CD4-positive, alpha-beta T cell (primary cell): Measurements from ENCODE around the gene ACTR3C. TPM values are rescaled to one million over a fixed set of nuclear protein-coding genes. Genes with fewer than 3 reads are reported as not detected.
"Not testable (repeated sequence)": the region's sequence is repeated elsewhere in the genome, so short reads cannot be mapped to it uniquely, and the experiment has no call there.

Source experiments
- ATAC-seq: fragments of 200-7000 bp; cut with Tn5 transposase; one replicate; pipeline ENCODE4 v1.10.0; 2022; ENCODE audit warnings: mild to moderate bottlenecking; ENCODE audit not compliant: poor library complexity
- CTCF ChIA-PET: fragments of 350-600 bp; sonication (Branson Sonifier 250); formaldehyde crosslinking; loops from one replicate; lab custom pipeline; 2021; ENCODE audit warnings: antibody characterized with exemption, inconsistent platforms; lab: Charles Lee
- POLR2A ChIA-PET: fragments of 350-600 bp; sonication (Branson Sonifier 250); formaldehyde crosslinking; loops from one replicate; lab custom pipeline; 2021; ENCODE audit warnings: antibody characterized with exemption, inconsistent platforms; lab: Charles Lee
- DNase-seq, 14 experiments: peaks; one replicate each; pipeline ENCODE4 v3.0.0-alpha.2; 2013 to 2020; ENCODE audit warnings: mixed read lengths in 2 of 14
- H3K27ac ChIP-seq, 2 donors: one replicate each; pipeline versions ENCODE4 v1.5.1 to v1.7.0; 2013; ENCODE audit warnings: low read length in 2 of 2, low read depth in 1 of 2, mild to moderate bottlenecking in 1 of 2
- H3K27me3 ChIP-seq, 2 experiments: 1 replicate in 1 of 2; 2 replicates in 1 of 2; pipeline versions ENCODE4 v1.6.1 to v1.7.0; 2013; ENCODE audit warnings: low read length in 2 of 2, control low read depth in 1 of 2, mild to moderate bottlenecking in 1 of 2, moderate library complexity in 1 of 2; ENCODE audit not compliant: insufficient read depth in 2 of 2, control insufficient read depth in 1 of 2
- H3K36me3 ChIP-seq: one replicate; pipeline ENCODE4 v1.6.1; 2013; ENCODE audit warnings: low read length, control low read depth; ENCODE audit not compliant: insufficient read depth
- H3K4me1 ChIP-seq: one replicate; pipeline ENCODE4 v1.6.1; 2013; ENCODE audit warnings: low read length, control low read depth; ENCODE audit not compliant: insufficient read depth
- H3K4me3 ChIP-seq: one replicate; pipeline ENCODE4 v1.5.1; 2013; ENCODE audit warnings: mild to moderate bottlenecking, low read length, moderate library complexity
- H3K9me3 ChIP-seq, 2 experiments: 1 replicate in 1 of 2; 2 replicates in 1 of 2; pipeline versions ENCODE4 v1.6.1 to v1.7.0; 2013; ENCODE audit warnings: low read length in 2 of 2, mild to moderate bottlenecking in 2 of 2, control low read depth in 1 of 2, moderate library complexity in 1 of 2; ENCODE audit not compliant: control insufficient read depth in 1 of 2, insufficient read depth in 1 of 2
- H3K27ac Mint-ChIP-seq: one replicate; pipeline ENCODE4 v1.8.0; 2020; ENCODE audit warnings: mixed read lengths
- H3K27me3 Mint-ChIP-seq: one replicate; pipeline ENCODE4 v1.8.0; 2021; ENCODE audit warnings: mixed read lengths
- H3K36me3 Mint-ChIP-seq: one replicate; pipeline ENCODE4 v1.8.0; 2021; ENCODE audit warnings: low read depth, mixed read lengths
- H3K4me1 Mint-ChIP-seq: one replicate; pipeline ENCODE4 v1.8.0; 2021; ENCODE audit warnings: low read depth, mixed read lengths
- H3K4me3 Mint-ChIP-seq: one replicate; pipeline ENCODE4 v1.8.0; 2020; ENCODE audit warnings: mild to moderate bottlenecking, mixed read lengths
- H3K9me3 Mint-ChIP-seq: one replicate; pipeline ENCODE4 v1.8.0; 2020; ENCODE audit warnings: mixed read lengths
- intact Hi-C, 2 experiments: fragments of 100-400 bp; cut with DNase I in 1 of 2; cut with micrococcal nuclease in 1 of 2; formaldehyde crosslinking; loops; one replicate each; pipeline versions ENCODE4 v1.15.1 to v1.9.0; 2023 to 2025; cut with DNase I, micrococcal nuclease
- total RNA-seq, 174 experiments: library from RNA in 2 of 174; stranded (reverse) in 2 of 174; gene quantifications; one replicate each; pipeline ENCODE4 v1.2.3 and lab custom pipeline; 2021 to 2026
- TF ChIP-seq, protein P1 (sequence below): fragments of 200-600 bp; IDR thresholded peaks from one replicate; pipeline ENCODE4 v1.8.0; 2022; ENCODE audit warnings: antibody characterized with exemption, mild to moderate bottlenecking

ACTR3C gene
- total RNA-seq, 2 experiments from 2014 or later, result 1.9 to 3.4 TPM

DNA sequence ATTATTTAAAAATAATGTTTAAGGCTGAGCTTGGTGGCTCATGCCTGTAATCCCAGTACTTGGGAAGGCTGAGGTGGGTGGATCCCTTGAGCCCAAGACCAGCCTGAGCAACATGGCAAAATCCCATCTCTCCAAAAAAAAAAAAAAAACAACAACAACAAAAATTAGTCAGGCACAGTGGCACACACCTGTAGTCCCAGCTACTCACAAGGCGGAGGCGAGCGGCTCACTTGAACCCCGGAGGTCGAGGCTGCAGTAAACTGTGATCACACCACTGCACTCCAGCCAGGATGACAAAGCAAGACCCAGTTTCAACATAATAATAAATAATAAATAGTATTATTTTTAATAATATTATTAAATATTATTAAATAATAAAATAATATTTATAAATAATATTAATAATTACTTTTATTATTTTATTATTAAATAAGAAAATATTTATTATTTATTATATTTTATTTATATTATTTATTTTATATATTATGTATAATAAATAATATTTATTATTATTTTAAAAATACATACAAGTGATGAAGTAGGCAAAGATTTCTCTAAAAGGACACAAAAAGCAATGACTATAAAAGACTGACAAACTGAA lies 8.6 kb downstream of the ACTR3C start:
- no peak overlapping the region for H3K4me3 ChIP-seq
- intact Hi-C loops, result no loop called here
- TF ChIP-seq, protein P1, sequence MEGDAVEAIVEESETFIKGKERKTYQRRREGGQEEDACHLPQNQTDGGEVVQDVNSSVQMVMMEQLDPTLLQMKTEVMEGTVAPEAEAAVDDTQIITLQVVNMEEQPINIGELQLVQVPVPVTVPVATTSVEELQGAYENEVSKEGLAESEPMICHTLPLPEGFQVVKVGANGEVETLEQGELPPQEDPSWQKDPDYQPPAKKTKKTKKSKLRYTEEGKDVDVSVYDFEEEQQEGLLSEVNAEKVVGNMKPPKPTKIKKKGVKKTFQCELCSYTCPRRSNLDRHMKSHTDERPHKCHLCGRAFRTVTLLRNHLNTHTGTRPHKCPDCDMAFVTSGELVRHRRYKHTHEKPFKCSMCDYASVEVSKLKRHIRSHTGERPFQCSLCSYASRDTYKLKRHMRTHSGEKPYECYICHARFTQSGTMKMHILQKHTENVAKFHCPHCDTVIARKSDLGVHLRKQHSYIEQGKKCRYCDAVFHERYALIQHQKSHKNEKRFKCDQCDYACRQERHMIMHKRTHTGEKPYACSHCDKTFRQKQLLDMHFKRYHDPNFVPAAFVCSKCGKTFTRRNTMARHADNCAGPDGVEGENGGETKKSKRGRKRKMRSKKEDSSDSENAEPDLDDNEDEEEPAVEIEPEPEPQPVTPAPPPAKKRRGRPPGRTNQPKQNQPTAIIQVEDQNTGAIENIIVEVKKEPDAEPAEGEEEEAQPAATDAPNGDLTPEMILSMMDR, result no peak
- H3K27ac ChIP-seq, result no peak overlapping the region
- H3K4me1 ChIP-seq, result no peaks in the 10 kb centered on the region
- ATAC-seq (no peak), DNase-seq (no peak)
- peaks cover 5% of the 10 kb centered on the region for H3K36me3 Mint-ChIP-seq
- no peaks in the 10 kb centered on the region for H3K36me3 ChIP-seq
- H3K9me3 ChIP-seq, result no peaks in the 10 kb centered on the region
- ChIA-PET CTCF (no interaction called here), POLR2A (no interaction called here)
- H3K4me3 Mint-ChIP-seq, result no peak overlapping the region
- no peak overlapping the region for H3K27ac Mint-ChIP-seq
- H3K27me3 Mint-ChIP-seq, result no peaks in the 10 kb centered on the region
- H3K4me1 Mint-ChIP-seq, result no peaks in the 10 kb centered on the region
- H3K27me3 ChIP-seq, result no peaks in the 10 kb centered on the region
- H3K9me3 Mint-ChIP-seq, result no peaks in the 10 kb centered on the region

DNA sequence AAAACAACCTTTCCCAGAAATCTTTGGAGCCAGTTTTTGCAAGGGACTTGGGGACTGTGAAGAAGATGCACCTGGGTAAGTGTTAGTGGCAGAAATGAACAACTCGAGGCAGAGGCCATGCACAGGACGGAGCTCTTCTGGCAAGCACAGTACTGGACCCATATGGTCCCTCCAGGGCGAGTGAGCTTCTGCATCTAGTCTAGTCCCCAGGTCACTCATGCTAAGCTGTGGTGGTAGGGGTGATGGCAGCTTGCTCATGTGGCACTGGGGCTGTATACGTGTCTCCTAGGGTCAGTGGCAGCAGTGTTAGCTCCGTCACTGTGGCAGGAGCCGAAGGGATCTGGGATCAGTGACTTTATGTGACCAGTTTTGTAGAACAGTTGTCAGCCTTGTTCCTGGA lies 9.5 kb downstream of the ACTR3C start:
- no peaks in the 10 kb centered on the region for H3K9me3 Mint-ChIP-seq

DNA sequence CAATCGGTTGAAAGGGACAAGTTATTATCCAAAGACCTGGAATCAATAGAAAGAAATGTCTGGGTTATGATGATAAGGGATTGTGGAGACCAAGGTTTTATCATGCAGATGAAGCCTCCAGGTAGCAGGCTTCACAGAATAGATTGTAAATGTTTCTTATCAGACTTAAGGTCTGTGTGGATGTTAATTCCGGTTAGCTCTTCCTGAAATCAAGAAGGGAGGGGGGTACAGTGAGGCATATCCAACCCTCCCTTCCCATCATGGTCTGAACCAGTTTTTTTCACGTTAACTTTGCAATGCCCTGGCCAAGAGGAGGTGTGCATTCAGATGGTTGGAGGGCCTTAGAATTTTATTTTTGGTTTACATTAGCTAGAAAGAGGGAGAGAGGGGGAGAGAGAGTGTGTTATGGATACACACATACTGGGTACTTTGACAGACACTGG lies 10.0 kb downstream of the ACTR3C start:
- Histone ChIP-seq H3K27ac (no peak overlapping the region), H3K27me3 (no peaks in the 10 kb centered on the region), H3K4me1 (no peaks in the 10 kb centered on the region), H3K4me3 (no peak overlapping the region), H3K36me3 (no peaks in the 10 kb centered on the region), H3K9me3 (no peaks in the 10 kb centered on the region)
- DNase-seq, result no peak
- ChIA-PET CTCF (no interaction called here), POLR2A (no interaction called here)
- no peaks in the 10 kb centered on the region for H3K9me3 Mint-ChIP-seq
- H3K4me1 Mint-ChIP-seq, result no peaks in the 10 kb centered on the region
- no peaks in the 10 kb centered on the region for H3K27me3 Mint-ChIP-seq
- TF ChIP-seq, protein P1, result no peak
- ATAC-seq, result no peak
- H3K36me3 Mint-ChIP-seq, result peaks cover 5% of the 10 kb centered on the region
- no peak overlapping the region for H3K27ac Mint-ChIP-seq
- H3K4me3 Mint-ChIP-seq, result no peak overlapping the region
- intact Hi-C loops, result no loop called here

More for the DNA sequence above, 9.5 kb downstream of the ACTR3C start:
- CTCF ChIA-PET, result no interaction called here
- no peak for ATAC-seq
- peaks cover 5% of the 10 kb centered on the region for H3K36me3 Mint-ChIP-seq
- H3K27me3 ChIP-seq, result no peaks in the 10 kb centered on the region
- no peak overlapping the region for H3K4me3 Mint-ChIP-seq
- TF ChIP-seq, protein P1, result no peak
- POLR2A ChIA-PET, result no interaction called here
- H3K27me3 Mint-ChIP-seq, result no peaks in the 10 kb centered on the region
- no peaks in the 10 kb centered on the region for H3K4me1 Mint-ChIP-seq
- H3K9me3 ChIP-seq, result no peaks in the 10 kb centered on the region
- no peak overlapping the region for H3K27ac ChIP-seq
- H3K27ac Mint-ChIP-seq, result no peak overlapping the region
- H3K36me3 ChIP-seq, result no peaks in the 10 kb centered on the region
- intact Hi-C loops, result no loop called here
- no peak for DNase-seq
- no peaks in the 10 kb centered on the region for H3K4me1 ChIP-seq
- no peak overlapping the region for H3K4me3 ChIP-seq

DNA sequence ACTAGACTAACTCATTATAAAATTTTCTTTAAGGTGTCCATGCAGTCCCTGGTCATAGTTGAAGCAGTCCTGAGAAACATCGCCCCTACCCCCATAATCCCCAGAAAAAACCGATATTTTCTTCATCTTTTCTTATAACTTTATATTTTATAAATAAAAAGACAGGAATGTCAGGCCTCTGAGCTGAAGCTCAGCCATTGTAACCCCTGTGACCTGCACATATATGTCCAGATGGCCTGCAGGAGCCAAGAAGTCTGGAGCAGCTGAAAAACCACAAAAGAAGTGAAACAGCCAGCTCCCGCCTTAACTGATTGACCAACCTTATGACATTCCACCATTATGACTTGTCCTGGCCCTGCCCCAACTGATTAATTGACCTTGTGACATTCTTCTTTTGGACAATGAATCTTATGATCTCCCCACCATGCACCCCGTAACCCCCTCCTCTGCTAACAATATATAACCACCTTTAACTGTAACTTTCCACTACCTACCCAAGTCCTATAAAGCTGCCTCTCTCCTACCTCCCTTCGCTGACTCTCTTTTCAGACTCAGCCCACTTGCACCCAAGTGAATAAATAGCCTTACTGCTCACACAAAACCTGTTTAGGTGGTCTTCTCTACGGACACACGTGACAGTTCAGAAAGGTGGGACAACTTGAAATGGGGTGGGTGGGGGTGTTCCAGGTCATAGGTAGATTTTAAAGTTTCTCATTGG lies 10.5 kb downstream of the ACTR3C start:
- H3K36me3 ChIP-seq, H3K4me3 ChIP-seq, CTCF ChIA-PET, DNase-seq, H3K4me1 Mint-ChIP-seq, H3K4me1 ChIP-seq, H3K9me3 ChIP-seq, intact Hi-C loops, H3K27me3 ChIP-seq, H3K9me3 Mint-ChIP-seq, H3K36me3 Mint-ChIP-seq, H3K4me3 Mint-ChIP-seq, H3K27ac ChIP-seq, ATAC-seq, H3K27me3 Mint-ChIP-seq, H3K27ac Mint-ChIP-seq, POLR2A ChIA-PET: not testable (repeated sequence)
